Measurements from ENCODE around the gene NAMPT. TPM values are rescaled to one million over a fixed set of nuclear protein-coding genes. Genes with fewer than 3 reads are reported as not detected.

NAMPT gene
- total RNA-seq, 4 donors from 2014 or later = 274 to 823 (median 604) TPM

- TF ChIP-seq POLR2A (IDR thresholded peaks at IDR 0.05) = no peak
- TF ChIP-seq CTCF (IDR thresholded peaks at IDR 0.05) = no peak
- no peak for DNase-seq
- WGBS, 2 donors = 77 to 88% methylated on average over 4 of the region's 4 CpGs
- H3K27me3 ChIP-seq = no peaks in the 10 kb centered on the region
- peaks cover 5 to 94% (median 16%) of the 10 kb centered on the region in 3 donors for H3K36me3 ChIP-seq
- H3K27ac ChIP-seq = no peak overlapping the region
- no peaks in the 10 kb centered on the region for H3K4me1 ChIP-seq
- intact Hi-C loops (cut with DNase I) = no loop called here
- no peak overlapping the region for H3K4me3 ChIP-seq
- no peaks in the 10 kb centered on the region for H3K9me3 ChIP-seq
These were observed 30.2 kb downstream of the NAMPT start for GRCh38 chr7:106254525-106255116.

- intact Hi-C loops (cut with DNase I) = no loop called here
- peaks cover 5 to 93% (median 6%) of the 10 kb centered on the region in 3 donors for H3K36me3 ChIP-seq
- 92 to 100% methylated on average over 3 of the region's 3 CpGs for WGBS, 2 donors
These were observed 32.2 kb downstream of the NAMPT start for GRCh38 chr7:106252568-106252967.

GRCh38 chr7:106249488-106249887 is 35.3 kb downstream of the NAMPT start:
- Histone ChIP-seq H3K36me3 (peaks cover 5 to 72% (median 5%) of the 10 kb centered on the region in 3 donors), H3K4me3 (no peak overlapping the region), H3K9me3 (peaks cover 0 to 9% (median 0%) of the 10 kb centered on the region in 3 donors), H3K27ac (no peak overlapping the region), H3K4me1 (no peaks in the 10 kb centered on the region), H3K27me3 (no peaks in the 10 kb centered on the region)
- DNase-seq = no peak
- intact Hi-C loops (cut with DNase I) = no loop called here
- WGBS, 2 donors = 92 to 94% methylated on average over 4 of the region's 4 CpGs
- TF ChIP-seq CTCF (IDR thresholded peaks at IDR 0.05) (no peak), POLR2A (IDR thresholded peaks at IDR 0.05) (no peak)

More at GRCh38 chr7:106252568-106252967, 32.2 kb downstream of the NAMPT start:
- Histone ChIP-seq H3K27me3 (no peaks in the 10 kb centered on the region), H3K4me1 (no peaks in the 10 kb centered on the region), H3K27ac (no peak overlapping the region), H3K9me3 (peaks cover 0 to 2% (median 0%) of the 10 kb centered on the region in 3 donors), H3K4me3 (no peak overlapping the region)
- no peak for DNase-seq
- TF ChIP-seq CTCF (IDR thresholded peaks at IDR 0.05) = no peak
- no peak for TF ChIP-seq POLR2A (IDR thresholded peaks at IDR 0.05)

- intact Hi-C loops (cut with DNase I) = no loop called here
- H3K27ac ChIP-seq = no peak overlapping the region
These were observed 36.2 kb downstream of the NAMPT start for GRCh38 chr7:106248600-106248999.

More at GRCh38 chr7:106248600-106248999, 36.2 kb downstream of the NAMPT start:
- WGBS, 2 donors = 63 to 88% methylated on average over 2 of the region's 2 CpGs
- no peak for DNase-seq
- Histone ChIP-seq H3K27me3 (no peaks in the 10 kb centered on the region), H3K36me3 (peaks cover 1 to 63% (median 2%) of the 10 kb centered on the region in 3 donors), H3K4me3 (no peak overlapping the region), H3K4me1 (no peaks in the 10 kb centered on the region), H3K9me3 (peaks cover 0 to 9% (median 0%) of the 10 kb centered on the region in 3 donors)
- TF ChIP-seq POLR2A (IDR thresholded peaks at IDR 0.05) = no peak
- no peak for TF ChIP-seq CTCF (IDR thresholded peaks at IDR 0.05)

Measured in esophagus squamous epithelium (tissue), 5 donors.